WERI-Rb-1 (cell line): ENCODE measurements around the gene RNASEL.

Source experiments
- DNase-seq: peaks from one replicate; pipeline ENCODE4 v3.0.0-alpha.2; 2020
- H3K27ac ChIP-seq: fragments of 250-450 bp; sonication (Bioruptor Pico); 2 replicates; pipeline ENCODE4 v1.5.1; 2020; ENCODE audit warnings: mild to moderate bottlenecking, moderate library complexity
- H3K27me3 ChIP-seq: fragments of 250-450 bp; sonication (Bioruptor Pico); 2 replicates; pipeline ENCODE4 v1.5.1; 2021; ENCODE audit warnings: mild to moderate bottlenecking, low read depth, moderate library complexity; ENCODE audit not compliant: insufficient read depth, severe bottlenecking
- H3K36me3 ChIP-seq: fragments of 250-450 bp; sonication (Bioruptor Pico); 2 replicates; pipeline ENCODE4 v1.5.1; 2020; ENCODE audit warnings: mild to moderate bottlenecking, moderate library complexity
- H3K4me3 ChIP-seq: 2 replicates; pipeline ENCODE4 v1.5.1; 2011; ENCODE audit warnings: low read depth, mild to moderate bottlenecking, control low read depth, low read length
- H3K9me3 ChIP-seq: fragments of 250-450 bp; sonication (Bioruptor Pico); 2 replicates; pipeline ENCODE4 v1.5.1; 2021; ENCODE audit warnings: mild to moderate bottlenecking, moderate library complexity; ENCODE audit not compliant: severe bottlenecking
- TF ChIP-seq, protein P1 (sequence below): IDR thresholded peaks from 2 replicates; pipeline ENCODE4 v1.5.1; 2011; ENCODE audit warnings: low read depth, mild to moderate bottlenecking, control low read depth, inconsistent platforms, low read length

The RNASEL gene

DNA sequence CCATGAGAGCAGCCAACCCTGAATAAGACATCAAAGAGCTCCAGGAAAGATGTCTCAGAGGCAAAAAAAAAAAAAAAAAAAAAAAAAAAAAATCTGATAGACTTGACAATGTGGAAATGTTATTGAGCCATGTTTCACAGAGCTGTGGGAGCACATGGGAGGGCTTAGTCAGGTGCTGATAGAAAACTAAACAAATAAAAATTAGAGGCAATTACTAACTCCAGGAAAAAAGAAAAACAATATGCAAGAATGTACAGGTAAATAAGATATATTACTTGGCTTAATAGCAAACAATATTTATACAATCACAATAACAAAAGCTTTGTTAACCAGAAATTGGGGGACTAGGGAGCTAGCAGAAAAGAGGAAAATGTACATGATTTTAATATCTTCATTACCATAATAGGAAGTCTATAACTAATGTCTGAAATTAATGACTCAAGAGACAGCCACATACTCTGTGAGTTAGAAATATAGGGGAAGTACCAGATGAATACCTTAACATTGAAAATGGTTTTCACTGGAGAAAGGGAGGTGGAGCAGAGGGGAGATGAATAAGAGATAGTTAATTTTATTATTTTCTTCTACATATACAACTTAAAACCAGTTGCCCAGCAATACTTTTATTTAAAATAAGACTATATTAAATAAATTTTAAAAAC, 32.0 kb upstream of the RNASEL start:
- H3K4me3 ChIP-seq: no peak overlapping the region
- no peak for DNase-seq
- no peaks in the 10 kb centered on the region for H3K9me3 ChIP-seq
- no peaks in the 10 kb centered on the region for H3K27me3 ChIP-seq
- no peak overlapping the region for H3K27ac ChIP-seq
- H3K36me3 ChIP-seq: no peaks in the 10 kb centered on the region
- TF ChIP-seq, protein P1, sequence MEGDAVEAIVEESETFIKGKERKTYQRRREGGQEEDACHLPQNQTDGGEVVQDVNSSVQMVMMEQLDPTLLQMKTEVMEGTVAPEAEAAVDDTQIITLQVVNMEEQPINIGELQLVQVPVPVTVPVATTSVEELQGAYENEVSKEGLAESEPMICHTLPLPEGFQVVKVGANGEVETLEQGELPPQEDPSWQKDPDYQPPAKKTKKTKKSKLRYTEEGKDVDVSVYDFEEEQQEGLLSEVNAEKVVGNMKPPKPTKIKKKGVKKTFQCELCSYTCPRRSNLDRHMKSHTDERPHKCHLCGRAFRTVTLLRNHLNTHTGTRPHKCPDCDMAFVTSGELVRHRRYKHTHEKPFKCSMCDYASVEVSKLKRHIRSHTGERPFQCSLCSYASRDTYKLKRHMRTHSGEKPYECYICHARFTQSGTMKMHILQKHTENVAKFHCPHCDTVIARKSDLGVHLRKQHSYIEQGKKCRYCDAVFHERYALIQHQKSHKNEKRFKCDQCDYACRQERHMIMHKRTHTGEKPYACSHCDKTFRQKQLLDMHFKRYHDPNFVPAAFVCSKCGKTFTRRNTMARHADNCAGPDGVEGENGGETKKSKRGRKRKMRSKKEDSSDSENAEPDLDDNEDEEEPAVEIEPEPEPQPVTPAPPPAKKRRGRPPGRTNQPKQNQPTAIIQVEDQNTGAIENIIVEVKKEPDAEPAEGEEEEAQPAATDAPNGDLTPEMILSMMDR: no peak

DNA sequence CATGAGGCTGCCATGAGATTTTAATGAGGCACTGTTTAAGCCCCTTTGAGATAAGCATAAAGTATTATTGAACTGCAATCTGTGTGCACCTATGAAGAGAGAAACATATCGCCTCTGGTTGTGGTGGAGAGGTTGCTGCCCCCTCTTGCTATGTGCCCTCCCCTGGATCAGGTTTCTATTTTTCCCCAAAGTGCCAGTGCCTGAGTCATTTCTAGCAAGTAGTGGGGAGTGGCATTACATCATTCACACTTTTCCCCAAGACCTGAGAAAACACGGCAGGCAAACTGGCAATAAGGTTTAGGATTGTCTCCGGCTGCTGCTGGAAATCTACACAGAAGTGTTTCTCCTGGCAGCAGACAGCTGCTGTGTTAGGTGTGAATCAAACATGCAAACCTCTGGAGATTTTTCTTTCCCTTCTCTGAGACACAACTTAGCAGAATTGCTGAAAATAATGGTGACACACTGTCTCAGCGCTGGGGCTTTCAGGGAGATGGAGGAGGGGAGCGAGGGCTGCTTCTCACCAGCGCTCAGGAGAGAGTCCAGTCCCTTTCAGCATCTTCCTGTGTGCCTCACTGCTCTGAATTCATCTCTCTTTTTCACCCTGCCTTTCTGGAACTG, 28.8 kb upstream of the RNASEL start:
- Histone ChIP-seq H3K27me3 (no peaks in the 10 kb centered on the region), H3K9me3 (no peaks in the 10 kb centered on the region), H3K27ac (no peak overlapping the region), H3K4me3 (no peak overlapping the region), H3K36me3 (no peaks in the 10 kb centered on the region)
- TF ChIP-seq, protein P1: no peak
- DNase-seq: no peak

DNA sequence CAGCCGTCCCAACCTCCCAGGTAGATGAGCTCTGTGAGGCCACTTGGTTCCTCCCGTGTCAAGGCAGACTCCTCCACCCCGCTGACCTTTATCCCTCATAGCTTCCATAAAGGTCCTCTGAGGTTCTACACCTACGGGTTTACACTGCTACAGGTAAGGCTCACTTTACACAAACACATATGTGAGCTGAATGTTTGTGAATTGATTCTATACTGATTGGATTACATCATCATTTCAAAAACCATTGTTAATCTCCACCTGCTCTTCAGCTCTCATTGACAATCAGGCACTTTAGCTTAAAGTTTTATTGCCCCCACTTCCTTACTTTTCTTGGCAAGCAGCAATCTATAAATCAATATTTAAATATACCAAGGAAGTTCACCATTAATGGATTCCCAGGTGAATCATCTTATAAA, 28.0 kb upstream of the RNASEL start:
- TF ChIP-seq, protein P1: no peak

DNA sequence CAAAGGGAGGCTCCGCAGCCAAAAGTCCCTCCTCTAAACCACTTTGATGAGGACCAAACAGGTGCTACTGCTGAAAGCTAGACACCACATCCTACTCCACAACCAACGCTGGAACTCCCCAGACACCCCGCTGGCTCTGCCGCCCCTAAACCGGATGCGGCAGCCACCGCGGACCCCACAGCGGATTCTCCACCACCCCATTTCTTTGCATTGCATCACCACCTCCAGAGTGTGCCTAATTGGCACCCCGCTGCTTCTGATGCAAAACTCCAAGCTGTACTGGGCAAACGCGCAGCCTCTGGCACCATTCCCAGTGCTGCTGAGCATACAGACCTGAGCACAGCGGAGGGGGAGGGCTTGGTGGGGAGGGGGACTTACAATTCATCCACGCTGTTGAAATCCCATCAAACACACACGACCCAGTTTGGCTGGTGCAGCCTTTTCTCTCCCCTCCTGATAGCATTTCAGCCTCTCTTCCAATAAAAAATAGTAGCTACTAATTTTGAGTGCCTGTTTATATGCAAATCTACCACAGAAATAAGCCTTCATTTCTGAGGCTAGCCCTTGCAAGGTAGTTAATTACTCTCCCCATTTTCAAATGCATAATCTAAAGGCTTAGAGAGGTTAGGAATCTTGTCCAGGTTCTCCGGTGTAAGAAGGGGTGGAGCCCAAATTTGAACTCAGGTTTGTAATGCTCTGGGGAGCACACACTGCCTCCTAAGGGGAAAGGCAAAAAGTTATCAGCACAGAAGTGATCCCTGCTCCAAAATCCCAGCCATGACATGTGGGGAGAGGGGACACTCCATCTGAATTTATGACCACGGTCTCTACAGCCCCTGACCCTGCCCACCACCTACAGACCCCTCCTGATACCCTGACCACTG, 27.3 kb upstream of the RNASEL start:
- H3K4me3 ChIP-seq: no peak overlapping the region; the same call in 1 of the 2 replicates
- no peaks in the 10 kb centered on the region for H3K27me3 ChIP-seq
- peak overlapping the region; percentile 65 for H3K27ac ChIP-seq
- no peaks in the 10 kb centered on the region for H3K36me3 ChIP-seq
- no peak for DNase-seq
- TF ChIP-seq, protein P1: no peak
- no peaks in the 10 kb centered on the region for H3K9me3 ChIP-seq

More for the DNA sequence above, 28.0 kb upstream of the RNASEL start:
- no peaks in the 10 kb centered on the region for H3K27me3 ChIP-seq
- no peaks in the 10 kb centered on the region for H3K36me3 ChIP-seq
- H3K27ac ChIP-seq: no peak overlapping the region
- DNase-seq: no peak
- H3K9me3 ChIP-seq: no peaks in the 10 kb centered on the region
- no peak overlapping the region for H3K4me3 ChIP-seq

DNA sequence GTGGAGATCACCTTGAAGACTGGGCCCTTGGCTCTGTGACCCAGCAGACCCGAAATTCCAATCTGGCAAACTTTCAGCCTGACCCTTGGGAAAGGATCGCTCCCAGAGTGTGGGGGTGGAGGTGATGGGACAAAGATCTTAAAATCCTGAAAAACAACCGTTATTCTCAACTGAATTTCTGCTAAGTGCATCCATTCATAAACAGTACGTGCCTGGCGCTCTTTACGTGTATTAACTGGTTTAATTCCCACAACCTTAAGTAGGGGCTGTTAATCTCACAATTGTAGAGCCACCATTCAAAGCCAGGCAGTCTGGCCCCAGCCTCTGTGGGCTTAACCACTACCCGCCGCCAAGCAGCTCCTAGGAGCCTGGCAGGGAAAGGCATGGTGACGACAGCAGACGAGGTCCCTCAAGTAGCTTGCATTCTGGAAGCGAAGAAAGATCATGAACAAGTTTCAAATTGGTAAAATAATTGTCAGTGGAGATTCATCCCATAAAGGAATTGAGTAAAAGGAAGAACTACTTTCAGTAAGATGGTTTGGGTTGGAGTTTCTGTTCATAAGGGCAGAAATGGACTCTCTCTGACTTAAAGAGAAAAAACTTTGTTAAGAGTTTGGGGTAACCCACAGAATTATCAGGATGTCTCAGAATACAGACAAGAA, 26.5 kb upstream of the RNASEL start:
- peak overlapping the region; percentile 43 for H3K4me3 ChIP-seq
- no peaks in the 10 kb centered on the region for H3K27me3 ChIP-seq
- TF ChIP-seq, protein P1: no peak
- peak overlapping the region; percentile 65 for H3K27ac ChIP-seq
- peak; percentile 62 for DNase-seq
- H3K36me3 ChIP-seq: no peaks in the 10 kb centered on the region
- no peaks in the 10 kb centered on the region for H3K9me3 ChIP-seq
